K562 (cell line): Measurements from ENCODE around the gene NOTCH1. TPM values are rescaled to one million over a fixed set of nuclear protein-coding genes. Genes with fewer than 3 reads are reported as not detected.

Source experiments
- ATAC-seq: fragments of 200-7000 bp; cut with Tn5 transposase; 3 replicates; pipeline ENCODE4 v1.9.1; 2020; ENCODE audit warnings: moderate library complexity
- BruUV-seq: library from RNA; stranded (reverse); fragments of 400-500 nt; replicated peaks from 2 replicates; lab custom pipeline; 2021; lab: Mats Ljungman, UMichigan
- CTCF ChIA-PET: fragments of 300-600 bp; formaldehyde crosslinking; extraction: SDS; loops from one replicate; lab custom pipeline; 2021; ENCODE audit warnings: low intra/inter-chr PET ratio; lab: Yijun Ruan, JAX
- POLR2A ChIA-PET: fragments of 300-600, 350-650 bp; sonication (Branson Sonifier 250); formaldehyde crosslinking; extraction: SDS; loops from one replicate; lab custom pipeline; 2021; ENCODE audit warnings: antibody characterized with exemption, inconsistent platforms; lab: Yijun Ruan, JAX
- DNase-seq, 4 experiments: peaks; one replicate each; pipeline versions ENCODE4 v3.0.0 to v3.0.0-alpha.2; 2011 to 2018; ENCODE audit warnings: low spot score in 3 of 4, mixed read lengths in 3 of 4; ENCODE audit errors: extremely low read depth in 1 of 4
- FAIRE-seq: peaks from 2 replicates; lab custom pipeline; 2011; peaks lifted over from hg19 to GRCh38; lab: Jason Lieb, UNC
- H2AFZ ChIP-seq: 2 replicates; pipeline ENCODE4 v1.6.0; 2011; ENCODE audit warnings: low read depth, low read length, control low read depth, inconsistent platforms
- H3K27ac ChIP-seq: fragments of 200-600 bp; 3 replicates; pipeline ENCODE4 v1.8.0; 2011; ENCODE audit warnings: low read depth, mild to moderate bottlenecking, control low read depth, inconsistent platforms, low read length, moderate library complexity, mixed read lengths; ENCODE audit errors: extremely low read depth
- H3K27me3 ChIP-seq, 2 experiments: fragments of 300-600 bp in 1 of 2; 2 replicates in 1 of 2; 3 replicates in 1 of 2; pipeline versions ENCODE4 v1.6.0 to v1.8.0; 2011; ENCODE audit warnings: inconsistent platforms in 2 of 2, low read length in 2 of 2, mild to moderate bottlenecking in 1 of 2, mixed read lengths in 1 of 2, moderate library complexity in 1 of 2; ENCODE audit not compliant: control insufficient read depth in 2 of 2, insufficient read depth in 2 of 2
- H3K36me3 ChIP-seq: fragments of 300-600 bp; 3 replicates; pipeline ENCODE4 v1.8.0; 2011; ENCODE audit warnings: mild to moderate bottlenecking, low read length, inconsistent platforms; ENCODE audit not compliant: control insufficient read depth, insufficient read depth
- H3K4me1 ChIP-seq, 2 experiments: fragments of 200-600 bp in 1 of 2; replicated peaks in 1 of 2; 2 replicates in 1 of 2; 3 replicates in 1 of 2; pipeline versions ENCODE4 v1.5.1 to v1.8.0; 2011; ENCODE audit warnings: inconsistent platforms in 2 of 2, low read length in 2 of 2, mild to moderate bottlenecking in 1 of 2, mixed read lengths in 1 of 2, moderate library complexity in 1 of 2; ENCODE audit not compliant: control insufficient read depth in 2 of 2, insufficient read depth in 2 of 2
- H3K4me2 ChIP-seq: 2 replicates; pipeline ENCODE4 v1.6.1; 2011; ENCODE audit warnings: low read length, control low read depth, inconsistent platforms, mixed read lengths; ENCODE audit not compliant: insufficient read depth
- H3K4me3 ChIP-seq: fragments of 200-600 bp; sonication (generic), shearing (Covaris generic); 2 replicates; pipeline ENCODE4 v1.5.1; 2016; ENCODE audit warnings: control low read depth, inconsistent platforms
- H3K79me2 ChIP-seq: fragments of 200-600 bp; 3 replicates; pipeline ENCODE4 v1.8.0; 2011; ENCODE audit warnings: low read length, inconsistent platforms; ENCODE audit not compliant: control insufficient read depth, insufficient read depth
- H3K9ac ChIP-seq, 2 experiments: 2 replicates each; pipeline versions ENCODE4 v1.6.0 to v1.6.1; 2011; ENCODE audit warnings: low read depth in 2 of 2, low read length in 2 of 2, control low read depth in 1 of 2, inconsistent platforms in 1 of 2, mild to moderate bottlenecking in 1 of 2, mixed read lengths in 1 of 2; ENCODE audit not compliant: insufficient read depth in 1 of 2
- H3K9me1 ChIP-seq: one replicate; pipeline ENCODE4 v1.6.0; 2011; ENCODE audit warnings: inconsistent platforms, mild to moderate bottlenecking, low read length, moderate library complexity; ENCODE audit not compliant: control insufficient read depth, insufficient read depth
- H3K9me3 ChIP-seq: replicated peaks from 2 replicates; pipeline ENCODE4 v1.5.1; 2011; ENCODE audit warnings: low read depth, low read length, inconsistent platforms; ENCODE audit not compliant: control insufficient read depth, insufficient read depth
- H4K20me1 ChIP-seq: replicated peaks from 2 replicates; pipeline ENCODE4 v1.6.1; 2011; ENCODE audit warnings: low read length, inconsistent platforms, mixed read lengths; ENCODE audit not compliant: control insufficient read depth, insufficient read depth
- ATF1 ChIP-seq, 2 experiments: fragments of 450-650 bp in 1 of 2; IDR thresholded peaks; 2 replicates each; pipeline ENCODE4 v1.6.1; 2016; ENCODE audit warnings: missing compliant biosample characterization in 1 of 2, missing genetic modification characterization in 1 of 2
- CREM ChIP-seq: IDR thresholded peaks from 2 replicates; pipeline ENCODE4 v1.6.1; 2014; ENCODE audit warnings: antibody characterized with exemption, low read depth
- EGR1 ChIP-seq: fragments of 450-650 bp; conservative IDR thresholded peaks from 2 replicates; pipeline ENCODE4 v1.6.1; 2017; ENCODE audit warnings: mild to moderate bottlenecking
- L3MBTL2 ChIP-seq: fragments of 450-650 bp; IDR thresholded peaks from 2 replicates; pipeline ENCODE4 v1.6.1; 2016; ENCODE audit warnings: mild to moderate bottlenecking, moderate library complexity
- NCOA2 ChIP-seq, 2 experiments: fragments of 450-650 bp; IDR thresholded peaks; 2 replicates each; pipeline ENCODE4 v1.6.1; 2018; ENCODE audit warnings: mild to moderate bottlenecking in 2 of 2, moderate library complexity in 1 of 2; ENCODE audit not compliant: partially characterized antibody in 2 of 2
- OTX1 ChIP-seq: fragments of 450-650 bp; formaldehyde crosslinking; IDR thresholded peaks from 2 replicates; pipeline ENCODE4 v1.4.0; 2022; ENCODE audit warnings: mild to moderate bottlenecking
- PHF8 ChIP-seq: fragments of 200-600 bp; sonication (generic); IDR thresholded peaks from 2 replicates; pipeline ENCODE4 v1.6.1; 2012; ENCODE audit warnings: mixed run types, mild to moderate bottlenecking, inconsistent platforms, low read length, moderate library complexity, borderline replicate concordance
- SIRT6 ChIP-seq: IDR thresholded peaks from one replicate; pipeline ENCODE4 v1.6.1; 2012; ENCODE audit warnings: low read depth, mild to moderate bottlenecking, control low read depth, inconsistent platforms, low read length, moderate library complexity
- SMAD4 ChIP-seq: fragments of 250-450 bp; sonication (Bioruptor Pico); conservative IDR thresholded peaks from 2 replicates; pipeline ENCODE4 v1.8.0; 2021; ENCODE audit warnings: inconsistent platforms, mild to moderate bottlenecking, moderate library complexity
- ZKSCAN1 ChIP-seq: fragments of 150-350 bp; IDR thresholded peaks from 2 replicates; pipeline ENCODE4 v1.6.1; 2016; ENCODE audit warnings: low read depth, low read length
- ZNF589 ChIP-seq: fragments of 200-800 bp; sonication (Bioruptor generic); IDR thresholded peaks from 2 replicates; pipeline ENCODE4 v1.6.1; 2016; ENCODE audit warnings: low read depth, missing genetic modification characterization, missing compliant biosample characterization
- WGBS: fragments of 100-300 bp; shearing (Covaris generic); methylation state at CpG from one replicate; pipeline ENCODE4 v1.1.6; 2016; ENCODE audit warnings: low coverage, mixed read lengths; ENCODE audit not compliant: insufficient coverage; ENCODE audit errors: missing lambda C conversion rate; 5-methylcytosine and 5-hydroxymethylcytosine counted together
- in situ Hi-C: fragments of 300-500 bp; cut with MboI; formaldehyde crosslinking; loops from 4 replicates; pipeline ENCODE4 v1.15.0; 2018; ENCODE audit warnings: inconsistent platforms, mixed read lengths
- intact Hi-C: fragments of 100-400 bp; cut with micrococcal nuclease; formaldehyde crosslinking; loops from 2 replicates; pipeline ENCODE4 v1.14.2; 2022
- polyA plus RNA-seq, 8 experiments: library from polyadenylated mRNA; depleted of rRNA in 4 of 8; stranded (reverse) in 5 of 8; unstranded in 3 of 8; fragments of >200 nt; fragmentation: Nextera tagmentation in 2 of 8; fragmentation: Illumina TruSeq in 1 of 8; extraction: Ambion mirVana in 2 of 8; extraction: Trizol in 1 of 8; gene quantifications; 2 replicates each; pipeline versions ENCODE4 v1.2.1 to v1.2.3, GENCODE V29; 2011 to 2014; ENCODE audit warnings: inconsistent platforms in 1 of 8, missing spikeins in 1 of 8
- total RNA-seq, 7 experiments: library from RNA; depleted of rRNA in 6 of 7; stranded (reverse); fragments of >200 nt in 6 of 7; fragmentation: Illumina TruSeq in 2 of 7; extraction: Trizol in 2 of 7; gene quantifications; 2 replicates each; pipeline versions ENCODE4 v1.2.1 to v1.2.3, GENCODE V29; 2011 to 2021; ENCODE audit warnings: low replicate concordance in 1 of 7
- TF ChIP-seq, protein P1 (sequence below): fragments of 200-800 bp; sonication (Bioruptor generic); IDR thresholded peaks from 2 replicates; pipeline ENCODE4 v1.6.1; 2017; ENCODE audit warnings: missing genetic modification characterization, missing compliant biosample characterization
- TF ChIP-seq, protein P2 (sequence below), 2 experiments: IDR thresholded peaks; 2 replicates each; pipeline ENCODE4 v1.6.1; 2012; ENCODE audit warnings: improper control_type of control experiment in 2 of 2, low read depth in 2 of 2, low read length in 2 of 2, borderline replicate concordance in 1 of 2
- TF ChIP-seq, protein P3 (sequence below): fragments of 200-800 bp; sonication (Bioruptor generic); IDR thresholded peaks from 2 replicates; pipeline ENCODE4 v1.6.1; 2017; ENCODE audit warnings: missing genetic modification characterization, missing compliant biosample characterization

Gene NOTCH1
- total and polyA plus RNA-seq, 9 of the 15 experiments (the other 6 are each of a cell fraction or from before 2014, with no cell fraction given): 0.03 to 31.4 (median 2.3) TPM

GRCh38 chr9:136570916-136571315, 25.1 kb upstream of the NOTCH1 start:
- no peak for FAIRE-seq
- in situ Hi-C loops: no loop called here
- H3K79me2 ChIP-seq: no peaks in the 10 kb centered on the region

More at GRCh38 chr9:136570916-136571315, 25.1 kb upstream of the NOTCH1 start:
- Histone ChIP-seq H3K9me3 (no peaks in the 10 kb centered on the region), H3K9me1 (no peaks in the 10 kb centered on the region), H4K20me1 (no peaks in the 10 kb centered on the region), H3K4me3 (no peak overlapping the region), H3K27ac (no peak overlapping the region), H3K9ac (peak overlapping the region in 1 of 2 experiments; percentile 82; a peak in 2 of 4 replicates), H3K27me3 (0 out of 5 replicates have a peak, but pooled peaks cover 0 to 2% of the 10 kb centered on the region in 2 experiments), H3K36me3 (no peaks in the 10 kb centered on the region), H3K4me1 (peaks cover 14 to 68% of the 10 kb centered on the region in 2 experiments; a peak in 4 of 5 replicates), H3K4me2 (no peak overlapping the region), H2AFZ (peak overlapping the region; percentile 75; the same call in 1 of the 2 replicates)
- CTCF ChIA-PET: no interaction called here
- TF ChIP-seq NCOA2 (IDR thresholded peaks at IDR 0.05; ENCODE audit: partially characterized antibody in 2 of 2): no peak
- 0 out of 2 replicates have a peak, but pooled peaks have one; percentile 19 for TF ChIP-seq PHF8
- TF ChIP-seq SMAD4 (CRISPR knock-in tag): peak; percentile 46; the same call in 1 of the 2 replicates
- TF ChIP-seq, protein P1, sequence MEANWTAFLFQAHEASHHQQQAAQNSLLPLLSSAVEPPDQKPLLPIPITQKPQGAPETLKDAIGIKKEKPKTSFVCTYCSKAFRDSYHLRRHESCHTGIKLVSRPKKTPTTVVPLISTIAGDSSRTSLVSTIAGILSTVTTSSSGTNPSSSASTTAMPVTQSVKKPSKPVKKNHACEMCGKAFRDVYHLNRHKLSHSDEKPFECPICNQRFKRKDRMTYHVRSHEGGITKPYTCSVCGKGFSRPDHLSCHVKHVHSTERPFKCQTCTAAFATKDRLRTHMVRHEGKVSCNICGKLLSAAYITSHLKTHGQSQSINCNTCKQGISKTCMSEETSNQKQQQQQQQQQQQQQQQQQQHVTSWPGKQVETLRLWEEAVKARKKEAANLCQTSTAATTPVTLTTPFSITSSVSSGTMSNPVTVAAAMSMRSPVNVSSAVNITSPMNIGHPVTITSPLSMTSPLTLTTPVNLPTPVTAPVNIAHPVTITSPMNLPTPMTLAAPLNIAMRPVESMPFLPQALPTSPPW (CRISPR knock-in tag): peak; percentile 48; the same call in 1 of the 2 replicates
- TF ChIP-seq CREM: peak; percentile 37; the same call in 1 of the 2 replicates
- 0 out of 2 replicates have a peak, but pooled peaks have one; percentile 32 for TF ChIP-seq ZNF589 (CRISPR knock-in tag)
- TF ChIP-seq ZKSCAN1: no peak
- no peak for TF ChIP-seq OTX1 (CRISPR knock-in tag)
- TF ChIP-seq, protein P2, sequence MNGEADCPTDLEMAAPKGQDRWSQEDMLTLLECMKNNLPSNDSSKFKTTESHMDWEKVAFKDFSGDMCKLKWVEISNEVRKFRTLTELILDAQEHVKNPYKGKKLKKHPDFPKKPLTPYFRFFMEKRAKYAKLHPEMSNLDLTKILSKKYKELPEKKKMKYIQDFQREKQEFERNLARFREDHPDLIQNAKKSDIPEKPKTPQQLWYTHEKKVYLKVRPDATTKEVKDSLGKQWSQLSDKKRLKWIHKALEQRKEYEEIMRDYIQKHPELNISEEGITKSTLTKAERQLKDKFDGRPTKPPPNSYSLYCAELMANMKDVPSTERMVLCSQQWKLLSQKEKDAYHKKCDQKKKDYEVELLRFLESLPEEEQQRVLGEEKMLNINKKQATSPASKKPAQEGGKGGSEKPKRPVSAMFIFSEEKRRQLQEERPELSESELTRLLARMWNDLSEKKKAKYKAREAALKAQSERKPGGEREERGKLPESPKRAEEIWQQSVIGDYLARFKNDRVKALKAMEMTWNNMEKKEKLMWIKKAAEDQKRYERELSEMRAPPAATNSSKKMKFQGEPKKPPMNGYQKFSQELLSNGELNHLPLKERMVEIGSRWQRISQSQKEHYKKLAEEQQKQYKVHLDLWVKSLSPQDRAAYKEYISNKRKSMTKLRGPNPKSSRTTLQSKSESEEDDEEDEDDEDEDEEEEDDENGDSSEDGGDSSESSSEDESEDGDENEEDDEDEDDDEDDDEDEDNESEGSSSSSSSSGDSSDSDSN (IDR thresholded peaks at IDR 0.05; ENCODE audit: borderline replicate concordance in 1 of 2, low read depth in 2 of 2, low read length in 2 of 2): peak in 1 of 2 experiments; percentile 40; a peak in 1 of 4 replicates
- TF ChIP-seq ATF1 (CRISPR knock-in tag; IDR thresholded peaks at IDR 0.05): no peak
- TF ChIP-seq ATF1 (tag; IDR thresholded peaks at IDR 0.05): 0 out of 2 replicates have a peak, but pooled peaks have one; percentile 46
- no peak for TF ChIP-seq SIRT6
- peak; percentile 48; the same call in 1 of the 2 replicates for TF ChIP-seq L3MBTL2
- TF ChIP-seq, protein P3, sequence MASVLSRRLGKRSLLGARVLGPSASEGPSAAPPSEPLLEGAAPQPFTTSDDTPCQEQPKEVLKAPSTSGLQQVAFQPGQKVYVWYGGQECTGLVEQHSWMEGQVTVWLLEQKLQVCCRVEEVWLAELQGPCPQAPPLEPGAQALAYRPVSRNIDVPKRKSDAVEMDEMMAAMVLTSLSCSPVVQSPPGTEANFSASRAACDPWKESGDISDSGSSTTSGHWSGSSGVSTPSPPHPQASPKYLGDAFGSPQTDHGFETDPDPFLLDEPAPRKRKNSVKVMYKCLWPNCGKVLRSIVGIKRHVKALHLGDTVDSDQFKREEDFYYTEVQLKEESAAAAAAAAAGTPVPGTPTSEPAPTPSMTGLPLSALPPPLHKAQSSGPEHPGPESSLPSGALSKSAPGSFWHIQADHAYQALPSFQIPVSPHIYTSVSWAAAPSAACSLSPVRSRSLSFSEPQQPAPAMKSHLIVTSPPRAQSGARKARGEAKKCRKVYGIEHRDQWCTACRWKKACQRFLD: 0 out of 2 replicates have a peak, but pooled peaks have one; percentile 29
- TF ChIP-seq EGR1: peak; percentile 73
- 9% methylated on average over 5 of the region's 19 CpGs for WGBS
- BruUV-seq: no TSS peak
- intact Hi-C loops: no loop called here
- DNase-seq: peak in 3 of 4 experiments; percentile 37 to 52 (median 49)
- POLR2A ChIA-PET: interaction anchor here (0.6 to 1.2 kb wide), 2 partner anchors 16 to 19 kb away, joined by 3 to 4 read pairs; no protein-coding TSS in a partner anchor
- ATAC-seq: peak; percentile 14; the same call in 1 of the 3 replicates
